Measurements from ENCODE around the gene ANKRD44. TPM values are rescaled to one million over a fixed set of nuclear protein-coding genes. Genes with fewer than 3 reads are reported as not detected.

Gene ANKRD44
- total RNA-seq, 1 experiment from 2014 or later = 7.1 TPM

DNA sequence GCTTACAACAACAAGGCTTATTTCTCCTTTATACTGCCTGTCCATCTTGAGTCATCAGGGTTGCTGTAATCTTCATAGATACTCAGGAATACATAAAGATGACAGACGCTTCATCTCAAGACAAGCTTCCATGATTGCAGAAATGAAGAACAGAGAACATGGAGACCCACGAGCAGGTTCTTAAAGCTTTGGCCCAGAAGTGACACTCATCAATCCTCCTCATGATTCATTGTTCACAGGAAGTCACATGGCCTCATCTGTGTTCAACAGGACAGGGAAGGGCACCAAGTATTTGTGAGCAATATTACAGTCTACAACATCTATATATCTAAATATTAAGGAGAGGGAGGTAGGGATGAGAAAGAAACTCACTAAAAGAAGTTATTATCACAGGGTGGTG, 347.5 kb downstream of the ANKRD44 start:
- Mint-ChIP-seq H3K27ac (ENCODE audit: unreplicated experiment) (no peak overlapping the region), H3K36me3 (ENCODE audit: insufficient read depth, unreplicated experiment) (no peaks in the 10 kb centered on the region), H3K27me3 (ENCODE audit: unreplicated experiment) (no peaks in the 10 kb centered on the region), H3K9me3 (ENCODE audit: low read depth, unreplicated experiment) (peaks cover 2% of the 10 kb centered on the region), H3K4me3 (ENCODE audit: low read depth, unreplicated experiment) (no peak overlapping the region), H3K4me1 (ENCODE audit: low read depth, unreplicated experiment) (no peaks in the 10 kb centered on the region)
- BruUV-seq (replicated peaks) = no TSS peak
- no peak for DNase-seq
- intact Hi-C loops (cut with micrococcal nuclease; ENCODE audit: unreplicated experiment) = no loop called here
- CTCF ChIA-PET = no interaction called here
- TF ChIP-seq, protein P1, sequence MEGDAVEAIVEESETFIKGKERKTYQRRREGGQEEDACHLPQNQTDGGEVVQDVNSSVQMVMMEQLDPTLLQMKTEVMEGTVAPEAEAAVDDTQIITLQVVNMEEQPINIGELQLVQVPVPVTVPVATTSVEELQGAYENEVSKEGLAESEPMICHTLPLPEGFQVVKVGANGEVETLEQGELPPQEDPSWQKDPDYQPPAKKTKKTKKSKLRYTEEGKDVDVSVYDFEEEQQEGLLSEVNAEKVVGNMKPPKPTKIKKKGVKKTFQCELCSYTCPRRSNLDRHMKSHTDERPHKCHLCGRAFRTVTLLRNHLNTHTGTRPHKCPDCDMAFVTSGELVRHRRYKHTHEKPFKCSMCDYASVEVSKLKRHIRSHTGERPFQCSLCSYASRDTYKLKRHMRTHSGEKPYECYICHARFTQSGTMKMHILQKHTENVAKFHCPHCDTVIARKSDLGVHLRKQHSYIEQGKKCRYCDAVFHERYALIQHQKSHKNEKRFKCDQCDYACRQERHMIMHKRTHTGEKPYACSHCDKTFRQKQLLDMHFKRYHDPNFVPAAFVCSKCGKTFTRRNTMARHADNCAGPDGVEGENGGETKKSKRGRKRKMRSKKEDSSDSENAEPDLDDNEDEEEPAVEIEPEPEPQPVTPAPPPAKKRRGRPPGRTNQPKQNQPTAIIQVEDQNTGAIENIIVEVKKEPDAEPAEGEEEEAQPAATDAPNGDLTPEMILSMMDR (IDR thresholded peaks at IDR 0.05; ENCODE audit: unreplicated experiment) = no peak

DNA sequence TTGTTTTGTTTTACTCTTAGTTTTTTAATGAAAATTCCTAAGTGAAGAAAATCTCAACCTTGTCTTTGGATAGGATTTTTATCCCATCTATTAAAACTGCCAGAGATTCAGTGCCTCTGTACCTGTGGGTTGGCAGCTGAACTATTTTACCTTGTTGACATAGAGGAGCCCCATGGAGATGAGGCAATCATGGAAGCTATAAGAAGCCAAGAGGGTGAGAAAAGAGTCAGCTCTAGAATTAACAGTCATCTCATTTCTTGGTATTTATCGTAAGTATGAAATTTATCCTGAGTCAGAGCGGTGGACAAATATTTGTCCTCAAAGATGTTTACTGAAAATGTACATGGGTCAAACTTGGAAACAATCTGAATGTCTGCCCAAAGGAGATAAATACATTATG, 348.3 kb downstream of the ANKRD44 start:
- BruUV-seq (replicated peaks) = no TSS peak
- intact Hi-C loops (cut with micrococcal nuclease; ENCODE audit: unreplicated experiment) = no loop called here
- Mint-ChIP-seq H3K4me3 (ENCODE audit: low read depth, unreplicated experiment) (no peak overlapping the region), H3K4me1 (ENCODE audit: low read depth, unreplicated experiment) (no peaks in the 10 kb centered on the region), H3K36me3 (ENCODE audit: insufficient read depth, unreplicated experiment) (no peaks in the 10 kb centered on the region), H3K27ac (ENCODE audit: unreplicated experiment) (no peak overlapping the region), H3K9me3 (ENCODE audit: low read depth, unreplicated experiment) (no peaks in the 10 kb centered on the region), H3K27me3 (ENCODE audit: unreplicated experiment) (no peaks in the 10 kb centered on the region)
- CTCF ChIA-PET = no interaction called here
- no peak for DNase-seq
- TF ChIP-seq, protein P1 (IDR thresholded peaks at IDR 0.05; ENCODE audit: unreplicated experiment) = no peak

DNA sequence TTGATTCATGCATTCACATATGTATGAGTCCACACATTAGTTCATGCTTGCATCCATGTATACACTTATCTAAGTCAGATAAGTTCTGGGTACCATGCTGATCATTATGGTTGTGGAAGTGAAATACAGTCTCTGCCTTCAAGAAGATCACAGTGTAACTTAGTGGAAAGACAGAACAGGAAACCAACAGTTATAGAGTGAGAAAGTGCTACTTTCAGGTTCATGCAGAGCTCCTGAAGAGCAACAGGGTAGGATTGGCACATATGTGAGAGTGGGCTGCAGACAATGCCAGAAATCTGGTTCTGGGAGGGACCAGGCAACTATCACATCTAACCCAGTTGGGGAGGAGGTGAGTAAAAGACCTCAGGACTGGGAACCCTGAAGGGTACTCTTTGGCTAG, 348.7 kb downstream of the ANKRD44 start:
- H3K27ac Mint-ChIP-seq (ENCODE audit: unreplicated experiment) = no peak overlapping the region
- TF ChIP-seq, protein P1 (IDR thresholded peaks at IDR 0.05; ENCODE audit: unreplicated experiment) = no peak
- CTCF ChIA-PET = no interaction called here
- no peaks in the 10 kb centered on the region for H3K9me3 Mint-ChIP-seq (ENCODE audit: low read depth, unreplicated experiment)
- H3K36me3 Mint-ChIP-seq (ENCODE audit: insufficient read depth, unreplicated experiment) = no peaks in the 10 kb centered on the region
- no peak for DNase-seq
- no peak overlapping the region for H3K4me3 Mint-ChIP-seq (ENCODE audit: low read depth, unreplicated experiment)
- intact Hi-C loops (cut with micrococcal nuclease; ENCODE audit: unreplicated experiment) = no loop called here
- no peaks in the 10 kb centered on the region for H3K4me1 Mint-ChIP-seq (ENCODE audit: low read depth, unreplicated experiment)
- H3K27me3 Mint-ChIP-seq (ENCODE audit: unreplicated experiment) = no peaks in the 10 kb centered on the region
- BruUV-seq (replicated peaks) = no TSS peak

DNA sequence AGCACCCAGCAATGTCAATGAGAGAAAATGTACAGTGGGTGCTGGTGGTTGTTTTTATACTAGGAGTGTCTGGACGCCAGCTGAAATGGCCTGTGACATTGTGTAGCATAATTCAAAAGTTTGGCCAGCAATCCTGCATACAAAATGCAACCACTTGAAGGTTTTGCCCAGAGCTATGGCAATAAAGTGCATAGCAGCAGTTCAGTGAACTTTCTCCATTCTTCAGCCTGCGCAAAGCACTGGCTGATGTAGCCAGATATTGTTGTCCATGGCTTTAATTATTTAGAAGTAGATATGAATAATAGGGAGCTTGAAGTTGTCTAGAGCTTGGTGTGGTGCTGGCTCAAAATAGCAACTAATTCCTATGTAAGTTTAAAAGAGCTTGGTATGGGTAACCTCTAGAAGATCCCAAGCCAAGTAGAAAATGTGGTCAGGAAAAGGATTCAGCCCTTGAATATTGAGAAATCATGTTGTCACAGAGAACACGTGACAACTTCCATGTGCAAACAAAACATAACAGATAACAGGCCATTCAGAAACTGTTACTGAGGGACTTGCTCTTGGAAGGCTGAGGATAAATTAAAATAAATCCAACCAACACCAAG, 350.7 kb downstream of the ANKRD44 start:
- Mint-ChIP-seq H3K27ac (ENCODE audit: unreplicated experiment) (no peak overlapping the region), H3K36me3 (ENCODE audit: insufficient read depth, unreplicated experiment) (no peaks in the 10 kb centered on the region), H3K4me3 (ENCODE audit: low read depth, unreplicated experiment) (no peak overlapping the region), H3K9me3 (ENCODE audit: low read depth, unreplicated experiment) (no peaks in the 10 kb centered on the region), H3K4me1 (ENCODE audit: low read depth, unreplicated experiment) (peaks cover 4% of the 10 kb centered on the region), H3K27me3 (ENCODE audit: unreplicated experiment) (no peaks in the 10 kb centered on the region)
- intact Hi-C loops (cut with micrococcal nuclease; ENCODE audit: unreplicated experiment) = no loop called here
- CTCF ChIA-PET = interaction anchor here (1.0 kb wide), 1 partner anchor 16 kb away, joined by 3 read pairs; no protein-coding TSS in a partner anchor
- DNase-seq = no peak
- BruUV-seq (replicated peaks) = no TSS peak
- TF ChIP-seq, protein P1 (IDR thresholded peaks at IDR 0.05; ENCODE audit: unreplicated experiment) = no peak

Data from Calu3 (cell line).